ENCODE data around the gene HELZ. TPM values are rescaled to one million over a fixed set of nuclear protein-coding genes. Genes with fewer than 3 reads are reported as not detected.

Gene HELZ
- total and polyA plus RNA-seq, 10 donors = 2.5 to 154 (median 88.7) TPM

- DNase-seq = no peak
- no peak overlapping the region for H3K4me3 ChIP-seq
- 75 to 87% (median 85%) methylated on average over 5 of the region's 5 CpGs for WGBS, 5 donors
- no peaks in the 10 kb centered on the region for H3K4me1 ChIP-seq
- peaks cover 0 to 18% (median 9%) of the 10 kb centered on the region in 8 donors for H3K9me3 ChIP-seq
- TF ChIP-seq POLR2A (IDR thresholded peaks at IDR 0.05) = no peak
- TF ChIP-seq POLR2AphosphoS5 (IDR thresholded peaks at IDR 0.05) = no peak
- TF ChIP-seq CTCF (IDR thresholded peaks at IDR 0.05 in 8 of 11, conservative IDR thresholded peaks at IDR 0.05 in 3 of 11) = no peak
- no peaks in the 10 kb centered on the region for H3K27me3 ChIP-seq (replicated peaks in 1 of 7)
- intact Hi-C loops (cut with DNase I; ENCODE audit: low total_unique reads) = no loop called here
- peaks cover 0 to 98% (median 69%) of the 10 kb centered on the region in 6 donors for H3K36me3 ChIP-seq
- H3K27ac ChIP-seq = no peak overlapping the region
These were observed 123.6 kb downstream of the HELZ start for GRCh38 chr17:67121316-67121891.

DNA sequence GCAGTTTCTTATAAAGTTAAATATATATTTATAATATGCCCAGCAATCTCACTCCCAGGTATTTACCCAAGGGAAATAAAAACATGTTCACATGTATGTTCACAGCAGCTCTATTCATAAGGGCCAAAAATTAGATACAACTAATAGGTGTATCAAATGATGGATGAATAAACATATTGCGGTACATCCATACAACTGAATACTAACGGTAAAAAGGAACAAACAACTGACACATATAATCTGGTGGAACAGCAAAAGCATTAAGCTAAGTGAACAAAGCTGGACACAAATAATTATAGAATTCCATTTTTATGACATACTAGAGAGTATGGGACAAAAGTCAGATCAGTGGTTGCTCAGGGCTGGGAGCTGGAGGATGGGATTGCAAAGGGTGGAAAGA is 125.9 kb downstream of the HELZ start:
- no peak overlapping the region for H3K27ac ChIP-seq
- no peak for DNase-seq
- no peaks in the 10 kb centered on the region for H3K4me1 ChIP-seq
- no peaks in the 10 kb centered on the region for H3K27me3 ChIP-seq (replicated peaks in 1 of 7)
- 96 to 100% (median 97%) methylated on average over 2 of the region's 2 CpGs for WGBS, 5 donors
- intact Hi-C loops (cut with DNase I; ENCODE audit: low total_unique reads) = no loop called here
- peaks cover 0 to 100% (median 73%) of the 10 kb centered on the region in 6 donors for H3K36me3 ChIP-seq
- H3K4me3 ChIP-seq = no peak overlapping the region
- H3K9me3 ChIP-seq = peaks cover 0 to 29% (median 18%) of the 10 kb centered on the region in 8 donors
- TF ChIP-seq POLR2A (IDR thresholded peaks at IDR 0.05) (no peak), POLR2AphosphoS5 (IDR thresholded peaks at IDR 0.05) (no peak), CTCF (IDR thresholded peaks at IDR 0.05 in 8 of 11, conservative IDR thresholded peaks at IDR 0.05 in 3 of 11) (no peak)

DNA sequence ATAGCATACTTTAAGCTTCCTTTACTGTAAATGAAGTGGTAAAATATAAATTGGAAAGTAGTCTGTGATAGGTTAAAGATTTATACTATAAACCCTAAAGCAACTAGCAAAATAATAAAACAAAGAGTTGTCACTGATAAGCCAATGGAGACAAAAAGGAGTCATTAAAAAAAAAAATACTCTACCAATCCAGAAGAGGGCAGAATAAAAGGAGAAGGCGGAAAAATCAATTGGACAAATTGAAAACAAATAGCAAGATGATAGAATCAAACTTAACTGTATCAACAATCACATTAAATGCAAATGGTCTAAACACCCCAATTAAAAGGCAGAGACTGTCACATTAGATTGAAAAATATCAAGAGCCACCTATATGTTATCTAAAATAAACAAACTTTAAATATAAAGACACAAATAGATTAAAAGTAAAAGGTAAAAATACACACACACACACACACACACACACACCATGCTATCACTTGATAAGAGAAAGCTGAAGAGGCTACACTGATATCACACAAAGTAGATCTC is 128.9 kb downstream of the HELZ start:
- H3K27me3 ChIP-seq (replicated peaks in 1 of 7) = no peaks in the 10 kb centered on the region
- WGBS, 5 donors = 93 to 97% (median 96%) methylated on average over 1 of the region's 1 CpG
- intact Hi-C loops (cut with DNase I; ENCODE audit: low total_unique reads) = no loop called here
- no peak overlapping the region for H3K4me3 ChIP-seq
- no peak for DNase-seq
- TF ChIP-seq POLR2A (IDR thresholded peaks at IDR 0.05) (no peak), POLR2AphosphoS5 (IDR thresholded peaks at IDR 0.05) (no peak), CTCF (IDR thresholded peaks at IDR 0.05 in 8 of 11, conservative IDR thresholded peaks at IDR 0.05 in 3 of 11) (no peak)
- H3K9me3 ChIP-seq = peaks cover 0 to 29% (median 18%) of the 10 kb centered on the region in 8 donors
- peaks cover 0 to 14% (median 5%) of the 10 kb centered on the region in 6 donors for H3K4me1 ChIP-seq
- no peak overlapping the region for H3K27ac ChIP-seq
- peaks cover 0 to 100% (median 67%) of the 10 kb centered on the region in 6 donors for H3K36me3 ChIP-seq

GRCh38 chr17:67115401-67115800 is 129.6 kb downstream of the HELZ start:
- no peak overlapping the region for H3K4me3 ChIP-seq
- TF ChIP-seq POLR2AphosphoS5 (IDR thresholded peaks at IDR 0.05) = no peak
- TF ChIP-seq CTCF (IDR thresholded peaks at IDR 0.05 in 8 of 11, conservative IDR thresholded peaks at IDR 0.05 in 3 of 11) = no peak
- no peak for TF ChIP-seq POLR2A (IDR thresholded peaks at IDR 0.05)
- H3K4me1 ChIP-seq = peaks cover 0 to 14% (median 5%) of the 10 kb centered on the region in 6 donors
- intact Hi-C loops (cut with DNase I; ENCODE audit: low total_unique reads) = no loop called here
- peaks cover 0 to 100% (median 66%) of the 10 kb centered on the region in 6 donors for H3K36me3 ChIP-seq
- no peak for DNase-seq
- H3K27me3 ChIP-seq (replicated peaks in 1 of 7) = no peaks in the 10 kb centered on the region
- H3K27ac ChIP-seq = no peak overlapping the region
- peaks cover 0 to 29% (median 18%) of the 10 kb centered on the region in 8 donors for H3K9me3 ChIP-seq
- 82 to 96% (median 90%) methylated on average over 1 of the region's 1 CpG for WGBS, 5 donors
